CD4-positive, alpha-beta memory T cell (primary cell): ENCODE measurements around the gene SETMAR. TPM values are rescaled to one million over a fixed set of nuclear protein-coding genes. Genes with fewer than 3 reads are reported as not detected.
"Not testable (repeated sequence)": the region's sequence is repeated elsewhere in the genome, so short reads cannot be mapped to it uniquely, and the experiment has no call there.

Experiments
- CTCF ChIA-PET: fragments of 350-600 bp; sonication (Branson Sonifier 250); formaldehyde crosslinking; loops from one replicate; lab custom pipeline; 2021; ENCODE audit warnings: inconsistent platforms; ENCODE audit not compliant: partially characterized antibody; lab: Charles Lee
- POLR2A ChIA-PET: fragments of 350-600 bp; sonication (Branson Sonifier 250); formaldehyde crosslinking; loops from one replicate; lab custom pipeline; 2021; ENCODE audit not compliant: partially characterized antibody; lab: Charles Lee
- DNase-seq, 5 donors: peaks; one replicate each; pipeline versions ENCODE4 v3.0.0 to v3.0.0-alpha.2; 2020 to 2022; ENCODE audit warnings: mixed read lengths in 1 of 5
- H3K27ac ChIP-seq: one replicate; pipeline ENCODE4 v1.7.0; 2013; ENCODE audit warnings: low read depth, low read length
- H3K27me3 ChIP-seq: 2 replicates; pipeline ENCODE4 v1.7.0; 2013; ENCODE audit warnings: mild to moderate bottlenecking, low read length, moderate library complexity; ENCODE audit not compliant: insufficient read depth
- H3K36me3 ChIP-seq: 2 replicates; pipeline ENCODE4 v1.7.0; 2013; ENCODE audit warnings: mild to moderate bottlenecking, low read length, moderate library complexity; ENCODE audit not compliant: insufficient read depth
- H3K4me1 ChIP-seq: 2 replicates; pipeline ENCODE4 v1.7.0; 2013; ENCODE audit warnings: mild to moderate bottlenecking, low read length, moderate library complexity; ENCODE audit not compliant: insufficient read depth
- H3K4me3 ChIP-seq, 2 donors: one replicate each; pipeline ENCODE4 v1.7.0; 2013; ENCODE audit warnings: low read length in 2 of 2, mild to moderate bottlenecking in 1 of 2
- H3K9me3 ChIP-seq, 2 donors: one replicate each; pipeline ENCODE4 v1.7.0; 2013; ENCODE audit warnings: low read length in 2 of 2, control low read depth in 1 of 2; ENCODE audit not compliant: control insufficient read depth in 1 of 2
- H3K27ac Mint-ChIP-seq, 7 donors: one replicate each; pipeline ENCODE4 v1.8.0; 2020 to 2021; ENCODE audit warnings: mixed read lengths in 7 of 7, mild to moderate bottlenecking in 6 of 7, inconsistent platforms in 3 of 7, moderate library complexity in 3 of 7
- H3K27me3 Mint-ChIP-seq, 2 donors: one replicate each; pipeline ENCODE4 v1.8.0; 2020 to 2021; ENCODE audit warnings: mixed read lengths in 2 of 2
- H3K36me3 Mint-ChIP-seq, 2 donors: one replicate each; pipeline ENCODE4 v1.8.0; 2020 to 2021; ENCODE audit warnings: mixed read lengths in 2 of 2, inconsistent platforms in 1 of 2, mild to moderate bottlenecking in 1 of 2
- H3K4me1 Mint-ChIP-seq, 4 donors: one replicate each; pipeline ENCODE4 v1.8.0; 2020 to 2021; ENCODE audit warnings: mixed read lengths in 4 of 4, mild to moderate bottlenecking in 1 of 4
- H3K4me3 Mint-ChIP-seq, 8 donors: one replicate each; pipeline ENCODE4 v1.8.0; 2020 to 2021; ENCODE audit warnings: mixed read lengths in 8 of 8, mild to moderate bottlenecking in 7 of 8, moderate library complexity in 6 of 8, inconsistent platforms in 3 of 8
- H3K9me3 Mint-ChIP-seq, 8 donors: one replicate each; pipeline ENCODE4 v1.8.0; 2020 to 2021; ENCODE audit warnings: mixed read lengths in 8 of 8, mild to moderate bottlenecking in 5 of 8, inconsistent platforms in 3 of 8, moderate library complexity in 1 of 8
- intact Hi-C: fragments of 100-400 bp; cut with micrococcal nuclease; formaldehyde crosslinking; loops from one replicate; pipeline ENCODE4 v1.15.1; 2023
- polyA plus RNA-seq, 2 donors: library from polyadenylated mRNA; unstranded; fragments of 300-500 nt; fragmentation: Illumina TruSeq; gene quantifications; one replicate each; pipeline ENCODE4 v1.2.3, GENCODE V29; 2021
- total RNA-seq, 2 experiments: library from RNA; stranded (reverse); gene quantifications; one replicate each; pipeline ENCODE4 v1.2.3, GENCODE V29; 2021

Gene SETMAR
- total and polyA plus RNA-seq, 4 experiments from 2014 or later: 10.2 to 12.9 (median 11.3) TPM

DNA sequence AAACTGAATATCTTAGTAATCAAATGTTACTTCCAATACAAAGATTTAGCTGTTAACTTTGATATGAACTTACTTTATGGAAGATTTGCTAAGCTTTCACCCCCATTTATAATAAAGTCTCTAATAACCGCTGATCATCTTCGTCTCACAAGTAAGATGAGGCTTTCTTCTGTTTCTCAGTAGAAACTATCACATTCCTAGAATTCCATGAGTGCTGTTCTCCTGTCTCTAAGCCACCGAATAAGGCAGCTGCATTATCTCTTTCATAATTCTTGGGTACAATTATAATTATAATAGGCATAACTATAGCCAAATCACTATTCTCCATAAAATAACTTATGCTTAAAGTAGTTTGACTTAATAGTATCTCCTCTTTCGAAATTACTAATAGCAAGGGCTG lies 18.3 kb upstream of the SETMAR start:
- Mint-ChIP-seq H3K27ac (no peak overlapping the region), H3K36me3 (no peaks in the 10 kb centered on the region), H3K4me1 (no peaks in the 10 kb centered on the region), H3K27me3 (peaks cover 0 to 2% of the 10 kb centered on the region in 2 donors), H3K4me3 (no peak overlapping the region), H3K9me3 (peaks cover 0 to 2% (median 0%) of the 10 kb centered on the region in 8 donors)
- Histone ChIP-seq H3K27me3 (no peaks in the 10 kb centered on the region), H3K4me1 (no peaks in the 10 kb centered on the region), H3K4me3 (no peak overlapping the region), H3K27ac (no peak overlapping the region), H3K36me3 (no peaks in the 10 kb centered on the region), H3K9me3 (no peaks in the 10 kb centered on the region)
- ChIA-PET CTCF (interaction anchor here (6.7 kb wide), 1 partner anchor 1084 kb away, joined by 75 read pairs; no protein-coding TSS in a partner anchor), POLR2A (interaction anchor here (0.5 kb wide), 1 partner anchor 1115 kb away, joined by 3 read pairs; no protein-coding TSS in a partner anchor)
- intact Hi-C loops: no loop called here
- DNase-seq: no peak

DNA sequence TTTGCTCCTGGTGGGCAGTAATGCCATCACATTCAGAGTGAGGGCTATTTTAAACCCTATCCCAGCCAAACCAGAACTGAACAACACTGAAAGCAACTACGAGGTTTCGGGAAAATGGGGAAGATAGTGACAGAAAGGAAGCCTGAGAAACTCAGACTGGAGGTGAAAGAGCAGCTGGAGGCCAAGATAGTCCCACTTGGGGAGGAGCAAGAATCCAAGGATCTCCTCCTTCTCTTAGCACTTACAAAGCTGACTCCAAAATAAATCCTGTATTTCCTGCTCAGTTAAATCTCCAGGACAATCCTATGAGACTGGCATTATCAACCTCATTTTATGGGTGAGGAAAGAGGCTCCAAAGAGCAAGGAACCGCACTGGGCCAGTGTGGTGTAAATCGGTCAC lies 14.1 kb upstream of the SETMAR start:
- no peak overlapping the region for H3K4me3 Mint-ChIP-seq
- H3K27ac Mint-ChIP-seq: no peak overlapping the region
- no peaks in the 10 kb centered on the region for H3K4me1 ChIP-seq
- intact Hi-C loops: no loop called here
- H3K27ac ChIP-seq: no peak overlapping the region
- H3K27me3 Mint-ChIP-seq: peaks cover 0 to 2% of the 10 kb centered on the region in 2 donors
- POLR2A ChIA-PET: no interaction called here
- H3K36me3 Mint-ChIP-seq: no peaks in the 10 kb centered on the region
- H3K27me3 ChIP-seq: no peaks in the 10 kb centered on the region
- H3K9me3 ChIP-seq: no peaks in the 10 kb centered on the region
- H3K4me3 ChIP-seq: no peak overlapping the region
- H3K36me3 ChIP-seq: no peaks in the 10 kb centered on the region
- DNase-seq: no peak
- CTCF ChIA-PET: interaction anchor here (0.6 to 6.7 kb wide), 3 partner anchors 9 to 1107 kb away, joined by 3 to 75 read pairs (median 4); no protein-coding TSS in a partner anchor
- no peaks in the 10 kb centered on the region for H3K9me3 Mint-ChIP-seq
- peaks cover 4 to 7% (median 6%) of the 10 kb centered on the region in 4 donors for H3K4me1 Mint-ChIP-seq

DNA sequence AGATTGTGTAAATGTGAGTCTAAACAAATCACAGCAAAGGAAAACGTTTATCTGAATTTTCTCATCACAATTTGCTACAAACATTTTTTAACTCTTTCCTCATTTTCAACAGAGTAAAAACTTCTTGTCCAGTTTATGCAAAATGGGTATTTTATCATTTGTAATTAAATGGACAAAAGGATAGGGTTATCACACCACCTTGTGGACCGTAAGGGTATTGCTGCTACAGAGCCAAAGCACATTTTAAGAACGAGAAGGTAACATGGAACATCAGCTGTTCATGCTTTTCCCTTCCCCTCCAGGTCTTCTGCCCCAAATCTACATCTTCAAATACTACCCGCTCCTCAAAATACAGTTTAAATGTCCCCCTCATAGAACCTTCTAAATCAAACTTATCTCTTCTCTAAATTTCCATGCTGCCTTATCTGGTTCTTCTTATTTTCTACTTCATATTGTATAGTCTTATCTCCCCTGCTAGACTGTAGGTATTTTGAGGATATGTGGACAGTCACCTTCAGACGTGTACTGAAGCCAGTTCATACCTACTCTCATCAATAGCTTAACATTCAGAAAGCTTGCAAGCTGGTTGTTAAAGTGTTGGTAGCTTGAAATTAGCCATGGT lies 12.8 kb upstream of the SETMAR start:
- Histone ChIP-seq H3K27ac (no peak overlapping the region), H3K4me3 (no peak overlapping the region), H3K9me3 (no peaks in the 10 kb centered on the region), H3K4me1 (no peaks in the 10 kb centered on the region), H3K36me3 (no peaks in the 10 kb centered on the region), H3K27me3 (no peaks in the 10 kb centered on the region)
- no peaks in the 10 kb centered on the region for H3K36me3 Mint-ChIP-seq
- POLR2A ChIA-PET: no interaction called here
- intact Hi-C loops: loop anchor here (1.0 kb wide), 1 partner anchor 1090 kb away; no protein-coding TSS in a partner anchor
- DNase-seq: peak; percentile 31 to 42 (median 34)
- H3K4me1 Mint-ChIP-seq: peaks cover 4 to 7% (median 6%) of the 10 kb centered on the region in 4 donors
- H3K27ac Mint-ChIP-seq: no peak overlapping the region
- peaks cover 0 to 2% of the 10 kb centered on the region in 2 donors for H3K27me3 Mint-ChIP-seq
- CTCF ChIA-PET: interaction anchor here (0.6 to 4.7 kb wide), 7 partner anchors 9 to 1483 kb away, joined by 3 to 63 read pairs (median 3); no protein-coding TSS in a partner anchor
- no peaks in the 10 kb centered on the region for H3K9me3 Mint-ChIP-seq
- no peak overlapping the region for H3K4me3 Mint-ChIP-seq

DNA sequence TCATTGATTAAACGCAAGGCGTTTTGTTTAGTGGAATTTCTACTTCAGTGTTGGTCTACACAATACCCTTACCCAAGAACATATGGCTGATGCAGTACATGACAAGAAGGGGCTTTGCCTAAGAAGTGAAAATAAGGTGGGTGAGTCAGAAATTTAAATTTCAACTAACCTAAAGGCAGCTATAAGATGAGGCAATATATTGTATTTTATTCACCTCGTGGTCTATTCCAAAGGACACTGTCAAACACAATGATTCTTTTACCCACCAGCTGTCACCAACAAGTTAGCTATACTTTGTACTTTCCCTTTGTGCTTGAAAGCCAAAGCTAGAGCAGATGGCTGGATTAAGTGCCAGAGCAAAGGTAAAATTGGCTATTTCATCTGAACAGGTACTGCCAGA lies 10.9 kb upstream of the SETMAR start:
- Mint-ChIP-seq H3K27ac (peak overlapping the region in 1 of 7 donors; percentile 14), H3K4me1 (peaks cover 4 to 7% (median 6%) of the 10 kb centered on the region in 4 donors), H3K9me3 (no peaks in the 10 kb centered on the region), H3K36me3 (no peaks in the 10 kb centered on the region), H3K4me3 (no peak overlapping the region), H3K27me3 (peaks cover 0 to 2% of the 10 kb centered on the region in 2 donors)
- CTCF ChIA-PET: interaction anchor here (0.9 to 4.7 kb wide), 4 partner anchors 21 to 1091 kb away, joined by 3 to 63 read pairs (median 4); no protein-coding TSS in a partner anchor
- intact Hi-C loops: no loop called here
- Histone ChIP-seq H3K4me1 (no peaks in the 10 kb centered on the region), H3K27me3 (no peaks in the 10 kb centered on the region), H3K36me3 (no peaks in the 10 kb centered on the region), H3K4me3 (no peak overlapping the region), H3K9me3 (no peaks in the 10 kb centered on the region), H3K27ac (no peak overlapping the region)
- no peak for DNase-seq
- POLR2A ChIA-PET: no interaction called here

DNA sequence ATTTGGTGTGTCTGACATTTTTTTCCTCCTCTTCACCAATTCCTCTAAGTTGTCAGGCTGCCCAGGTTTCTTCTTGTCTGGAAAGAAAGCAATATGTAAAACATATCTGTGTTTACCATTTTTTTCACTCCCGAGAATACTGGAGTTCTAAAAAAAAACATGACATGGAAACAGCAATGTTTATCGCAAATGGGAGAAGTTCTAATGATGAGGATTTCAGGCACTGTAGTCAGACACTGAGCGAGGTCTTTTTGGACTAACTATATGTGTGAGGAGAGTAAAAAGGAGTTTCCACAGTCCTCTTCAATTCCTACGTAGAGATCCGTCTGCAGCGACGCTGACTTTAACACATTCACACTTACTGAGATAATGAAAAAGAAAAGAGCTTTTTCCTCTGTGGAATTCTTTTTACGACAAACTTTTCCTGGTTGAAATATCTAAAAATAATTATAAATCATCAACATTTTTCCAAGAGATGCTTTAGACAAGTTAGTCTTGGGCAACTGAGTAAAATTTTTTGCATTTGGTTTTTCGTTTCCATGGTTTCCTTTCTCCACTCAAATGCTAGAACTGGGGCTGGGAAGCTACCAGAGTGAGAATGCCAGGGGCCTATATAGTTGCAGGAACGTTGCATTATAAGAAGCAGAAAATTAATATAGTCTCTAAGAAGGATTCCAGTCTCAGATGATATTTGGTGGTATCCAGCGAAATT lies 8.4 kb upstream of the SETMAR start:
- Mint-ChIP-seq H3K27me3 (peaks cover 0 to under 1% of the 10 kb centered on the region in 2 donors), H3K27ac (no peak overlapping the region), H3K36me3 (no peaks in the 10 kb centered on the region), H3K9me3 (no peaks in the 10 kb centered on the region), H3K4me1 (peaks cover 4 to 7% (median 6%) of the 10 kb centered on the region in 4 donors), H3K4me3 (no peak overlapping the region)
- Histone ChIP-seq H3K27ac (no peak overlapping the region), H3K27me3 (no peaks in the 10 kb centered on the region), H3K36me3 (no peaks in the 10 kb centered on the region), H3K4me3 (no peak overlapping the region), H3K9me3 (no peaks in the 10 kb centered on the region), H3K4me1 (no peaks in the 10 kb centered on the region)
- POLR2A ChIA-PET: no interaction called here
- no peak for DNase-seq
- intact Hi-C loops: no loop called here
- CTCF ChIA-PET: interaction anchor here (1.1 to 4.7 kb wide), 2 partner anchors 1094 kb away, joined by 3 to 63 read pairs; no protein-coding TSS in a partner anchor

DNA sequence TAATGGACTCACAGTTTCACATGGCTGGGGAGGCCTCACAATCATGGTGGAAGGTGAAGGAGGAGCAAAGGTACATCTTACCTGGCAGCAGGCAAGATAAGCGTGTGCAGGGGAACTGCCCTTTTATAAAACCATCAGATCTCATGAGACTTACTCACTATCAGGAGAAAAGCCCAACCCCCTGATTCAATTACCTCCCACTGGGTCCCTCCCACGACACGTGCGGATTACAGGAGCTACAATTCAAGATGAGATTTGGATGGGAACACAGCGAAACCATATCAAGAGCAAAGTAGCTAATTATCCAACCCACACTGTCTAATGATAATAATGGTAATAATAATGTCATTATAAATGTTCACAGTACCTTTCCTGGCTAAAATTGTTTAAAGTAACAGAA lies 6.7 kb upstream of the SETMAR start:
- intact Hi-C loops: not testable (repeated sequence)

DNA sequence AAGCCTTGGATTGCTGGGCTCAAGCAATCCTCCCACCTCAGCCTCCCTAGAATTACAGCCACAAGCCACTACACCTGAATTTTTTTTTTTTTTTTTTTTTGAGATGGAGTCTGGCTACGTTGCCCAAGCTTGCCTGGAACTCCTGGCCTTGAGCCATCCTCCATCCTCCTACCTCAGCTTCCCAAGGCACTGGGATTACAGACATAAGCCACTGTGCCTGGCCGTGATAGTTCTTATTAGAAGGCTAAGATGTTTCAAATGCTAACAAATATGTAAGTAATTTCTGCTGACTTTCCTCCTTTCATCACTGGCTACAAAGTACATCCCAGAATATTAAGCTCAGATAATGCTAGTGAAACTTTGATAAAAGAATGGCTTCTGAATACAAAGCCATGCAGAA lies 5.7 kb upstream of the SETMAR start:
- no peak overlapping the region for H3K4me3 ChIP-seq
- H3K9me3 Mint-ChIP-seq: no peaks in the 10 kb centered on the region
- peaks cover 0 to 8% (median 2%) of the 10 kb centered on the region in 4 donors for H3K4me1 Mint-ChIP-seq
- H3K36me3 ChIP-seq: no peaks in the 10 kb centered on the region
- ChIA-PET POLR2A (no interaction called here), CTCF (interaction anchor here (1.4 to 3.1 kb wide), 4 partner anchors 10 to 1101 kb away, joined by 3 to 23 read pairs (median 10); no protein-coding TSS in a partner anchor)
- DNase-seq: no peak
- no peaks in the 10 kb centered on the region for H3K27me3 Mint-ChIP-seq
- H3K27ac ChIP-seq: no peak overlapping the region
- no peak overlapping the region for H3K4me3 Mint-ChIP-seq
- no peaks in the 10 kb centered on the region for H3K27me3 ChIP-seq
- no peaks in the 10 kb centered on the region for H3K9me3 ChIP-seq
- H3K36me3 Mint-ChIP-seq: no peaks in the 10 kb centered on the region
- intact Hi-C loops: no loop called here
- no peak overlapping the region for H3K27ac Mint-ChIP-seq
- H3K4me1 ChIP-seq: no peaks in the 10 kb centered on the region

More for the DNA sequence above, 6.7 kb upstream of the SETMAR start:
- H3K27ac ChIP-seq, H3K4me1 ChIP-seq, H3K9me3 Mint-ChIP-seq, H3K4me3 Mint-ChIP-seq, H3K9me3 ChIP-seq, POLR2A ChIA-PET, H3K4me1 Mint-ChIP-seq, H3K27me3 ChIP-seq, H3K27me3 Mint-ChIP-seq, H3K36me3 Mint-ChIP-seq, DNase-seq, H3K36me3 ChIP-seq, H3K4me3 ChIP-seq: not testable (repeated sequence)
- CTCF ChIA-PET: interaction anchor here (0.8 to 3.1 kb wide), 2 partner anchors 1096 to 1105 kb away, joined by 3 to 23 read pairs; no protein-coding TSS in a partner anchor
- H3K27ac Mint-ChIP-seq: peak overlapping the region in 1 of 7 donors; percentile 25
